ENCODE results near the gene SCYGR8.

DNA sequence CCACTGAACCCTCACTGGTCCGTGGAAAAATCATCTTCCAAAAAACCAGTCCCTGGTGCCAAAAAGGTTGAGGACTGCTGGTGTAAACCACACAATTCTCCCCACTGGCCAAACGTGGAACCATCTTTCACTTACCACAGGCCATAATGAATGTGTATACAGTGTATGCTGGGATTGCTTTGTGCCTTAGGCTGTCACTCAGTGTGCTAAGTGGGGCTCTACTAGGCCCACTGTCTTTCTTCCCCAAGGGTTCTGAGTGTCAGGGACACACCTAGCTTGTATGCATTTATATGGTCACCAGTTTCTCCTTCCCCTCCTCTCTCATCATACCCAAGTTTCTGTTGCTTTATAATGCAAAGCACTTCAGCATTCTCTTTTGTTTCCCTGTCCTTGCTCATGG lies 27.2 kb downstream of the SCYGR8 start:
- TF ChIP-seq, protein P1, sequence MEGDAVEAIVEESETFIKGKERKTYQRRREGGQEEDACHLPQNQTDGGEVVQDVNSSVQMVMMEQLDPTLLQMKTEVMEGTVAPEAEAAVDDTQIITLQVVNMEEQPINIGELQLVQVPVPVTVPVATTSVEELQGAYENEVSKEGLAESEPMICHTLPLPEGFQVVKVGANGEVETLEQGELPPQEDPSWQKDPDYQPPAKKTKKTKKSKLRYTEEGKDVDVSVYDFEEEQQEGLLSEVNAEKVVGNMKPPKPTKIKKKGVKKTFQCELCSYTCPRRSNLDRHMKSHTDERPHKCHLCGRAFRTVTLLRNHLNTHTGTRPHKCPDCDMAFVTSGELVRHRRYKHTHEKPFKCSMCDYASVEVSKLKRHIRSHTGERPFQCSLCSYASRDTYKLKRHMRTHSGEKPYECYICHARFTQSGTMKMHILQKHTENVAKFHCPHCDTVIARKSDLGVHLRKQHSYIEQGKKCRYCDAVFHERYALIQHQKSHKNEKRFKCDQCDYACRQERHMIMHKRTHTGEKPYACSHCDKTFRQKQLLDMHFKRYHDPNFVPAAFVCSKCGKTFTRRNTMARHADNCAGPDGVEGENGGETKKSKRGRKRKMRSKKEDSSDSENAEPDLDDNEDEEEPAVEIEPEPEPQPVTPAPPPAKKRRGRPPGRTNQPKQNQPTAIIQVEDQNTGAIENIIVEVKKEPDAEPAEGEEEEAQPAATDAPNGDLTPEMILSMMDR (IDR thresholded peaks at IDR 0.05 in 4 of 5, conservative IDR thresholded peaks at IDR 0.05 in 1 of 5) = no peak
- no peak for TF ChIP-seq POLR2A (IDR thresholded peaks at IDR 0.05)
